ENCODE measurements around the gene TIPARP. TPM values are rescaled to one million over a fixed set of nuclear protein-coding genes. Genes with fewer than 3 reads are reported as not detected.

TIPARP gene
- total and polyA plus RNA-seq, 2 donors (not counting 1 experiment from before 2014, with no cell fraction given): 11.2 to 42.5 TPM

- Histone ChIP-seq H3K27me3 (replicated peaks in 1 of 4; ENCODE audit: control extremely low read depth in 1 of 4, control insufficient read depth in 3 of 4, insufficient read depth in 4 of 4, low read length in 3 of 4) (no peaks in the 10 kb centered on the region), H3K9ac (ENCODE audit: low read length) (no peak overlapping the region), H3K4me1 (ENCODE audit: control insufficient read depth in 2 of 2, insufficient read depth in 2 of 2, low read length in 2 of 2) (no peaks in the 10 kb centered on the region), H3K36me3 (replicated peaks in 1 of 2; ENCODE audit: control extremely low read depth in 1 of 2, control insufficient read depth in 1 of 2, extremely low read depth in 1 of 2, insufficient read depth in 2 of 2, low read length in 1 of 2) (no peaks in the 10 kb centered on the region), H3K4me2 (replicated peaks; ENCODE audit: low read depth, low read length, poor library complexity, severe bottlenecking) (no peak overlapping the region), H4K20me1 (ENCODE audit: control insufficient read depth, insufficient read depth, low read length, poor library complexity, severe bottlenecking) (no peaks in the 10 kb centered on the region), H3K79me2 (ENCODE audit: control insufficient read depth, insufficient read depth, low read length) (no peaks in the 10 kb centered on the region), H3K9me3 (ENCODE audit: control extremely low read depth in 1 of 3, control insufficient read depth in 2 of 3, insufficient read depth in 1 of 3, low read length in 2 of 3) (no peaks in the 10 kb centered on the region), H3K4me3 (ENCODE audit: control extremely low read depth in 1 of 5, extremely low read depth in 1 of 5, insufficient read depth in 1 of 5, low read depth in 2 of 5, low read length in 4 of 5) (no peak overlapping the region), H2AFZ (ENCODE audit: insufficient read depth, low read depth, low read length, poor library complexity, severe bottlenecking) (no peak overlapping the region), H3K27ac (ENCODE audit: low read length in 2 of 2) (no peak overlapping the region)
- ATAC-seq (ENCODE audit: low read depth): no peak
- POLR2A ChIA-PET: no interaction called here
- H3K4me1 Mint-ChIP-seq: no peaks in the 10 kb centered on the region
- no peak overlapping the region for H3K4me3 Mint-ChIP-seq
- TF ChIP-seq CTCF (IDR thresholded peaks at IDR 0.05) (no peak), EZH2 (IDR thresholded peaks at IDR 0.05; ENCODE audit: borderline replicate concordance, insufficient read depth, low read depth, low read length, poor library complexity, severe bottlenecking) (no peak)
- no peaks in the 10 kb centered on the region for H3K9me3 Mint-ChIP-seq (ENCODE audit: insufficient read depth)
- CTCF ChIA-PET: no interaction called here
- 91% methylated on average over 3 of the region's 3 CpGs for WGBS (ENCODE audit: insufficient coverage)
- no peaks in the 10 kb centered on the region for H3K27me3 Mint-ChIP-seq
- intact Hi-C loops (cut with micrococcal nuclease): no loop called here
- no peak for DNase-seq
- no peak overlapping the region for H3K27ac Mint-ChIP-seq
These were observed 43.7 kb upstream of the TIPARP start for GRCh38 chr3:156630773-156631093.

GRCh38 chr3:156631323-156631722 is 43.1 kb upstream of the TIPARP start:
- no CpG with 5 or more reads among the region's 1 CpG for WGBS (ENCODE audit: insufficient coverage)
- Histone ChIP-seq H3K4me3 (ENCODE audit: control extremely low read depth in 1 of 5, extremely low read depth in 1 of 5, insufficient read depth in 1 of 5, low read depth in 2 of 5, low read length in 4 of 5) (no peak overlapping the region), H3K4me1 (ENCODE audit: control insufficient read depth in 2 of 2, insufficient read depth in 2 of 2, low read length in 2 of 2) (no peaks in the 10 kb centered on the region), H4K20me1 (ENCODE audit: control insufficient read depth, insufficient read depth, low read length, poor library complexity, severe bottlenecking) (no peaks in the 10 kb centered on the region), H3K4me2 (replicated peaks; ENCODE audit: low read depth, low read length, poor library complexity, severe bottlenecking) (no peak overlapping the region), H2AFZ (ENCODE audit: insufficient read depth, low read depth, low read length, poor library complexity, severe bottlenecking) (no peak overlapping the region), H3K27me3 (replicated peaks in 1 of 4; ENCODE audit: control extremely low read depth in 1 of 4, control insufficient read depth in 3 of 4, insufficient read depth in 4 of 4, low read length in 3 of 4) (no peaks in the 10 kb centered on the region), H3K27ac (ENCODE audit: low read length in 2 of 2) (no peak overlapping the region), H3K79me2 (ENCODE audit: control insufficient read depth, insufficient read depth, low read length) (no peaks in the 10 kb centered on the region), H3K9me3 (ENCODE audit: control extremely low read depth in 1 of 3, control insufficient read depth in 2 of 3, insufficient read depth in 1 of 3, low read length in 2 of 3) (no peaks in the 10 kb centered on the region), H3K36me3 (replicated peaks in 1 of 2; ENCODE audit: control extremely low read depth in 1 of 2, control insufficient read depth in 1 of 2, extremely low read depth in 1 of 2, insufficient read depth in 2 of 2, low read length in 1 of 2) (no peaks in the 10 kb centered on the region), H3K9ac (ENCODE audit: low read length) (no peak overlapping the region)
- Mint-ChIP-seq H3K4me3 (no peak overlapping the region), H3K9me3 (ENCODE audit: insufficient read depth) (no peaks in the 10 kb centered on the region), H3K27ac (no peak overlapping the region), H3K27me3 (no peaks in the 10 kb centered on the region), H3K4me1 (no peaks in the 10 kb centered on the region)
- DNase-seq (no peak), ATAC-seq (ENCODE audit: low read depth) (no peak)
- TF ChIP-seq EZH2 (IDR thresholded peaks at IDR 0.05; ENCODE audit: borderline replicate concordance, insufficient read depth, low read depth, low read length, poor library complexity, severe bottlenecking): no peak
- no peak for TF ChIP-seq CTCF (IDR thresholded peaks at IDR 0.05)
- CTCF ChIA-PET: no interaction called here
- POLR2A ChIA-PET: no interaction called here
- intact Hi-C loops (cut with micrococcal nuclease): no loop called here
